RWPE1 (cell line): Measurements from ENCODE around the gene VSX2.

Experiments
- CTCF ChIA-PET: fragments of 350-600 bp; sonication (Branson Sonifier 250); formaldehyde crosslinking; extraction: SDS; loops from one replicate; lab custom pipeline; 2021; lab: Yijun Ruan, JAX
- POLR2A ChIA-PET: fragments of 400-600 bp; formaldehyde crosslinking; extraction: SDS; loops from one replicate; lab custom pipeline; 2020; ENCODE audit warnings: antibody characterized with exemption; ENCODE audit not compliant: low non-redundant PET; lab: Yijun Ruan, JAX
- DNase-seq: peaks from one replicate; pipeline ENCODE4 v3.0.0; 2012; ENCODE audit warnings: low spot score
- H3K27ac ChIP-seq: fragments of 450-650 bp; 2 replicates; pipeline ENCODE4 v1.5.1; 2017
- CTCF ChIP-seq: fragments of 450-650 bp; conservative IDR thresholded peaks from 2 replicates; pipeline ENCODE4 v1.5.1; 2017; ENCODE audit warnings: low read depth, mild to moderate bottlenecking

The VSX2 gene

GRCh38 chr14:74271365-74271764, 32.1 kb downstream of the VSX2 start:
- no peak overlapping the region for H3K27ac ChIP-seq
- ChIA-PET POLR2A (no interaction called here), CTCF (interaction anchor here (0.6 to 1.2 kb wide), 3 partner anchors 10 to 1290 kb away, joined by 3 read pairs; no protein-coding TSS in a partner anchor)
- TF ChIP-seq CTCF: no peak
- no peak for DNase-seq

GRCh38 chr14:74275241-74275841, 36.1 kb downstream of the VSX2 start:
- TF ChIP-seq CTCF: no peak
- CTCF ChIA-PET: interaction anchor here (0.5 to 0.6 kb wide), 2 partner anchors 11 to 19 kb away, joined by 3 read pairs; no protein-coding TSS in a partner anchor
- DNase-seq: peak; percentile 57
- POLR2A ChIA-PET: no interaction called here
- no peak overlapping the region for H3K27ac ChIP-seq

DNA sequence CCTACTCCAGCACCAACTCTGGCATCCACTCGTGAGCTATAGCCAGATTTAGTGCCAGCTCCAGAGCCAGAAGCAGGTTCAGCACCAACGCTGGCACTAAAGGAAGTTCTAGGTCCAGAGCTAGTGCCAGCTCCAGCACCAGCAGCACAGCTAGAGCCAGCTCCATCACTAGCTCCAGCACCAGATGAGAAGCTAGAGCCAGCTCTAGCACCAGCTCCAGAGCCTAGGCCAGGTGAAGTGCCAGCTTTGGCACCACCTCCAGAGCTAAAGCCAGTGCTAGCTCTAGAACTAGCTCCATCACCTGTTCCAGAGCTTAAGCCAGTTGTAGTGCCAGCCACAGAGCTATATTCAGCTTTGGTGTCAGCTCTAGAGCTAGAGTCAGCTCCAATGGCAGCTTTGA, 38.8 kb downstream of the VSX2 start:
- POLR2A ChIA-PET: no interaction called here
- no peak for TF ChIP-seq CTCF
- CTCF ChIA-PET: interaction anchor here (0.6 to 0.9 kb wide), 2 partner anchors 16 to 17 kb away, joined by 3 read pairs; no protein-coding TSS in a partner anchor
- DNase-seq: no peak
- no peak overlapping the region for H3K27ac ChIP-seq

DNA sequence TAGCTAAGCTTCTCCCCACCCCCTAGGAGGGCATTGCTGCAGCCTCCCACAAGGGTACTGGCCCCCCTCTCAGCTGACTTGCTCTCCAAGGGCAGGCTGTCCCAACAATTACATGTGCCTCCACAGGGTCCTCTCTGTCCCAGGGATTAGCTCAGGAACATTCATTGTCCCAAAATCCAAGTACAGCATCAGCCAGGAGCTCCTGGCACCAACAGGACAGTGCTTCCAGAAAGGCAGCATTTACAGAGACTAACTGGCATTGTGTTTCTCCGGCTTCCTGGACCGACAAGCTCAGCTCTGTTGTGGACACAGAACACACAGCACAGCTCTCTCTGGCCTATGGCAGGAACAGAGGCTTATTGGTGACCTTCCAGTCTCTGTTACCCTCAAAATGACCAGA, 41.8 kb downstream of the VSX2 start:
- ChIA-PET CTCF (interaction anchor here (0.5 to 1.6 kb wide), 6 partner anchors 10 to 66 kb away, joined by 3 to 6 read pairs (median 4); no protein-coding TSS in a partner anchor), POLR2A (no interaction called here)
- TF ChIP-seq CTCF: no peak
- H3K27ac ChIP-seq: no peak overlapping the region
- DNase-seq: no peak

DNA sequence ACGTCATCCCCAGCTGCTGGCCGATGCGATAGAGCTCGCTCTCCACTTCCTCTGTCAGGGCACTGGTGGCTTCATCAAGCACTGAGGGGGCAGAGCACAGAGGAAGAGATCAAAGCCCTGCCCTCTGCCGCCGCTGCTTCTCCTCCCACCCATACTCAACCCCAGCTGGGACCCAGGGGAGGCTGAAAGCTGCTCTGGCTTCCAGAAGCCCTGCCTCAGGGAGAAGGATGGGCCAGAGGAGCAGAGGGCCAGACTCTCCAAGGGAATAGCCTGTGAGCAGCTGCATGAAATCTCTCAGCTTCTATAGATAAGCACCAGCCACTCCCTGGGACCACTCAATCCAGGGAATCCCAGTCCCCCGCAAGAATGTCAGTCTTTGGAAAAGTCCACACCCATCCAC, 47.5 kb downstream of the VSX2 start:
- no peak overlapping the region for H3K27ac ChIP-seq
- ChIA-PET CTCF (interaction anchor here (0.6 to 1.2 kb wide), 3 partner anchors 30 to 674 kb away, joined by 3 to 4 read pairs (median 4); partner anchors contain the start of gene ACOT6), POLR2A (no interaction called here)
- no peak for TF ChIP-seq CTCF
- no peak for DNase-seq

DNA sequence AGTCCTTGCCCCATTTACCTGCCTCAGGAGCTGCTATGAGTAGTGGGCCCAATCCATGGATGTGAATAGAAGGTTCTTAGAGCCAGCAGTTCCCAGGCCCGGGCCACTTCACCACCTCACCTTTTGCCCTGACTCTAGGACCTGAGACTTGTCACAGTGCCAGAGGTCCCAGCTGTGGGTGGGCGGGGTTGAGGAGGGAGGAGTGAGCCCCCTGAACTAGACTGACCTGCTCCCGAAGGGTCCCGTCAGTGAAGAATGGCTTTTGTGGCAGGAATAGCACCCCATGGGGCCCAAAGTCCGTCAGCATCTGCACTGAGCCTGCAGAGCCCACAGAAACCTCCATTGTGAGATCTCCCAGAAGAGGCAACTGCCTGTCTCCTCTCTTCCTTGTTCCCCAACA, 50.6 kb downstream of the VSX2 start:
- no peak for DNase-seq
- ChIA-PET CTCF (interaction anchor here (0.6 kb wide), 2 partner anchors 179 to 204 kb away, joined by 4 to 5 read pairs; partner anchors contain the start of gene ISCA2), POLR2A (no interaction called here)
- no peak for TF ChIP-seq CTCF
- no peak overlapping the region for H3K27ac ChIP-seq
